NCI-H2227 (cell line): ENCODE data around the gene LMOD3.

Experiments used
- DNase-seq: peaks from one replicate; lab custom pipeline; 2025; ENCODE audit not compliant: unreplicated experiment; lab: John Stamatoyannopoulos, UW

LMOD3 gene

DNA sequence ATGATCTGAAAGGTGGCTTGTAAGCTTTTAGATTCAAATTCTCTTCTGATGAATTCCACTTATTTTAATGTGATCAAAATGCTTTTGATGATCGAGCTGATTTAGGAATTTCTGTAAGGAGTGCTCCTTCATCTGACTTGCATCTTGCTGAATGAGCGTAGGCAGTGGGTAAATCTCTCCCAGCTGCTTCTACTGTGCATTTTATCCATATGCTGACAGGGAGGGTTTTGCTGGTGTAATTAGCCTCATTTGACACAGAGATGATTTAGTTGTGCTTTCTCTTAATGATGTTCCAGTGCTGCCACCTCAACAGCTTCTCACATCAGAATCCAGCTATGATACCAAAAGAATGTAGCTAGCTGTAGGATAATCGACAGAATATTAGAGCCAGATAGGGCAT lies 3.8 kb upstream of the LMOD3 start:
- no peak for DNase-seq

DNA sequence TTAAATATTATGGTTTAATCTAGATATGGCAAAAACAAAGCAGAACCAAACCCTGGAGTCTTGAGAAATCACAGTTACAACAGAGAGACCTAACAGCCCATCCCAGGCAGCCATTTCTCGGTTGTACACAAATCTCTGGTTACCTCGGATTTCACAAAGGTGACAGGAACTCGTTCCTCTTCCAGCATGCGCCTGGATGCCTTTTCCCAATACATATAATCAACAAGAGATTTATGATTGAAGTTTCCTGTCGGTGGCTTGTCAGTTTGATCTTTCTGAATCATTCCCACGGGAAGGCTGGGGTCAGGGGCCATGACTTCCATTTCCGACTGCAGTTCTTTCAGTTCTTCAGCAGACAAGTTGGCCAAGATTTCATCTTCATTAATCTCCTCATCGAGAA lies 445 bp downstream of the LMOD3 start:
- no peak for DNase-seq

DNA sequence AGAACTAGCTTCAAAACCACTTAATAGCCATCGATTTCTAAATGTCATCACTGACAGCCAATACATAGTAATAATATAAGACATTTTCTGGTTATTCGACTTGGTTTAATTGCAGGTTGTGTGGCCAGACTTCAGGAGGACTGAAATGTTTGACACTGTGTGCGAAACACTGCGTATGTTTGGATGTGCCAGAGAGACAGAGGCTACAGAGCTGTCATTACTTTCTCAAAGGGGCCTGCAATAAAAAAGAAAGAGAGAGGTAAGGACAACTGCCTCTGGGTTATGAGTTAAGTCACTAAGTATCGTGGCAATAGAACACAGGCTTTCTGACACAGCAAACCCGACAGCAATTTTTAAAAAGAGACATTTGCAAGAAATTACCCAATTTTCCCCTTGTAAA lies 882 bp downstream of the LMOD3 start:
- DNase-seq, result no peak

DNA sequence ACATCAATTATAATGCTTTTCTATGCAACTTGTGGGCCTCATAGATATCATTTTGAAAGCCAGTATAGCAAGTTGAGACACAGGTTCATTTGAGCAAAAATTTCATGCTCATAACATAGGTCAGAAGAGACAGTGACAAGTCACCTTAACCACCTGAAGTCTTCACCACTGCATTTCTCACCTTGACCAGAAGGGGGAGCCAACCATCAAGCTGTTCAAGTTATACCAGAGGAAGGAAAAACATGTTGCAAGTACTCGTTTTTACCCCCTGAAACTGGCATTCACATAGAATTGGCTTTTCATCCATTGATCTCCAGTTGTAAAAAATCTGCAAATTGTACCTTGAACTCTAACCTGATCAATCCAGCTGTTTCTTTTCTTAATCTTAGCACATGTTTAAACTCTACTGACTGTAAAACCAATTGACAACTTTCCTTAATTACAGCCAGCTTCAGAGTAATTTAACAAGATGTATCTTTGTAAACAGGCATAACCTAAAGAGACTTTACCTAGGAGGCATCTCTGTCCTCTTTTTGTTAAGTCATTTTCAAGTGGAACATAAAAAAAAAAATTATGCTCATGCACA lies 1.4 kb downstream of the LMOD3 start:
- DNase-seq, result peak; percentile 63

DNA sequence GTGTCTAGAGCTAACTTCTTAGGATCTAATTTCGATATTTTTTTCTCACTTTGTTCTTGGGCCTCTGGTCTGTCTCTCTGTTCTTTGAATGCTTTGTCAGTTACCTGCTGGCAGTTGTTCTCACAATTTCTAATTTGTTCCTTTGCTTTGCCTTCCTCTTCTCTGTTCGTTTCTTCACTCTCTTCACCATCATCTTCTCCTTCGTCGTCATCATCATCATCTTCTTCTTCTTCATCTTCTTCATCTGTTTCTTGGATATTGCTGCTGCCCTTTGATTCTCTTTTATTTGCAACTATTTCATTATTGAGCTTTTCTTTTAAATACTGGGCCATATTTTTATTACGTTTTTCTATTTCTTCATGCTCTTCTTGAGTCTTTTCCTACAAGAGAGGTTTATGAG lies 2.7 kb downstream of the LMOD3 start:
- DNase-seq, result no peak

DNA sequence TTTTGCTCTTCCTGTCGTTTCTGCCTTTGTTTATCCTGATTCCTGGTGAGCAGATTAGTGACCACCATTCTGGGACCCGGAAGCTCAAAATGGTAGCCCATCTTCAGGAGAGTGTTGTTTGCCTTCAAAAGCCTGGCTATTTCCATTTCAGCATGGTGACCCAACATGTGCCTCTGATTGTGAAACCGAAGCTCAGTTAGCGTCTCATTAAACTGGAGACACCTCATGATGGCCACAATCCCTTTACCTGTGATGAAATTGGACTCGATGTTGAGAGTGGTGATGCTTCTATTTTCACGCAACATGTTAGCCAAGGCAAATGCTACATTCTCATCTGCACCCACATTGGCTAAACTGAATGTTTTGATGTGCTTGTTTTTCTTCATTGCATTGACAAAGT lies 3.3 kb downstream of the LMOD3 start:
- no peak for DNase-seq

DNA sequence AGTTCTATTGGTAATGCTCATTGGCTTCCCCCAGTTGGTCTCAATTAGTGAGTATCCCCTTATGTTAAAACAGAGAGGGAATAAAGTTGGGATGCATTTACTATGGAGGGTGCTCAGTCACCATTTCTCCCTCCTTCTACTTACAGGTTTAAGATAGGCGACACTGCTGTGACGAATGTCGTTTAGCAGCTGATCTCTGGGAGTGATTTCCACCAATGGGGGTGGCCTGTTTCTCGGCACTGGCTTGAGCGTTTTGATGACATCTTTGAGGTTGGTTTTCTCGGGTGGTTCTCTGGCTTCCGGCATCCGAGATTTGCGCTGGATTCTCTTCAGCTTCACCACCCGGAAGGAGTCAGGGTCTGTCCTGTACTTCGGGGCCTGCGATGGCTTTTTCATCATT lies 3.8 kb downstream of the LMOD3 start:
- DNase-seq, result no peak

DNA sequence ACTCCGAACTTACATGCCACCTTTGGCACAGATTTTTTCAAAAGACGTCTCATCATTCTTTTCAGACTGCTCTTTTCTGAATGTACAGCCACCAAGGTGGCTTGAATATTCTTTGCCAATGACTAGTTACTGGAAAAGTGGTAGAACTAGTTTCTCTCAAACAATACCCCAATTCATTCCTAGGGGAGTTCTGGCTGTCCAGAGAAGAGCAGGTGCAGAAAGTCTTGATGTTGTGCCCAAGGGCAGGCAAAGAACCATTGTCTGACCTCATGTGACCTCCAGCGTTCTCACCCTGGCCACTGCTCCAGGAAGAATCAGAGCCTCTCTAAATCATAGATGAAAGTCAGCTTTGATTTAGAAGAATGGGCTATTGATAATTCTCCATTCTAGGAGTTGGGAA lies 5.5 kb downstream of the LMOD3 start:
- no peak for DNase-seq

DNA sequence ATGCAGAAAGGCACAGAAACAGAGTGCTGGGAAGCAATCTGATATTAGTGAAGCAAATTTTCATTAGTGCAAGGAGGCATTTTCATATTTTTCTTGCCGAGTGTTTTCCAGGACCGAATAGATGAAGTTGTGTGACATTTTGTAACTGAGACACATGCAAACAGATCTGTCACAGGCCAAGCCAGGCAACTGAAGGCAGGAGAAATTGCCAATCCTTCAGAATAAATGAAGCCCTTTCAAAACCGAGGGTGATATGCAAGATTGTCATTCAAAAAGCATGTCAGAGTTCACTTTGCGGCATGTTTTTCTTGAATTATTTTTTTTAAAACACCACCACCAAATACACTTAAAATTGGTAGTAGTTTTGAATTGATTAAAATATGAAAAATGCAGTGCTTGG lies 6.2 kb downstream of the LMOD3 start:
- DNase-seq, result no peak

DNA sequence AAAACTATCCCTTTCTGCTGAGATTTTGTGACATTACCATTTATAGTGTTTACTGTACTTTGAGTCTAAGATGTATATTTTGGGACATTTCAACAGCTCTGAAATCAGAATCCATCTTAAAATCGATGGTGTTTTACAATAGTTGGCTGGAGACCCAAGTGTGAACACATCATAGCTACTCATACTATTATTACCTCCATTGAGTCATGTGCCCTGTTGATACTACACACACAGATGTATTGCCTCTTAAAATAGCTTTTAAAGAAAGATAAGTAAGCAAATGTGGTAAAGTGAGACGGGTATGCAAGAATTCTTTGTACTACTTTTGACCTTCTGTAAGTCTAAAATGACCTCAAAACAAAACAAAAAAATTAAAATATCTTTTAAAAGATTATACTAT lies 6.7 kb downstream of the LMOD3 start:
- DNase-seq, result no peak

DNA sequence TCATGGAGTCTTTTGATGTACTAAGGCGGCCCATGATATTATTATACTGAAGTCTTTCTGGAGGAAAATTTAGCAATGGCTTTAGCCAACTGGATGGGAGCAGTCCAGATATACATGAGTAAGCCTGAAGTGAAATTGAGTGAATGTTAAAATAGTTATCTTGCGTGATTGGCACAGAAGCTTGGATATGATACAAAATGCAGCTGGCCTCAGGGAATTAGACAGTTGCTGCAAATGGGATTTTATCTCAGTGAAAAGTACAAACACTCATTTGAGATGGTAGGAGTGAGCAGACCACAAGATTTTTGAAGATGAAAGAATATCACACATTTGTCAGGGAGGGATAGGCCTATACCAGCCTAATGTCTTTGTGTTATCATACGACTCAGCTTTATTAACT lies 8.9 kb downstream of the LMOD3 start:
- DNase-seq, result no peak

DNA sequence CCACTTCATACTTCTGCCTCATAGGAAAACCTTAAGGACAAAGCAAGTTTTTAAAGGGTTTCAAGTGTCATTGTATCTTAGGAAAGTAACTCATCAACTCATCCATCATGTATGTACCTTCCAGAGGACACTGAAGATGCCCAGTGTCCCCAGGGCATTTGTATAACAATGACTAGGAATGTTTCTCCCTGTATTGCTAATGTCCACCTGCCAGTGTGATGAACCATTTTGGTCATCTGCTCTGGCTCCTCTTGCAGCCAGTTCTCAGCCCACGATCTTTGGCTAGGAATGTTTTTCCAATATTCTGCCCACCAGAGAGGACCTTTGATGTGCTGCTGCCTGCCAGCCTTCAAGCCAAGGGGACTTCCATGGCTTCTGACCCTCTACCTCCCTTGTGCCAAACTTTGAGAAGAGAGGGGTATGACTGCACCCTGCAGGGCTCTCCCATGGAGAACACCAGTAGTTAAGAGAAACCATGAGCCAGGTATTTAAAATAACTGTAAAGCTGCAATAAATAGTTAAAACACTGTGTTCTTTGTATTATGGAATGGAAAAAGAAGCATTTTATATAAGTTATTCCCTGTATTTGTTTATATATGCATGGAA lies 11.4 kb downstream of the LMOD3 start:
- DNase-seq, result no peak

DNA sequence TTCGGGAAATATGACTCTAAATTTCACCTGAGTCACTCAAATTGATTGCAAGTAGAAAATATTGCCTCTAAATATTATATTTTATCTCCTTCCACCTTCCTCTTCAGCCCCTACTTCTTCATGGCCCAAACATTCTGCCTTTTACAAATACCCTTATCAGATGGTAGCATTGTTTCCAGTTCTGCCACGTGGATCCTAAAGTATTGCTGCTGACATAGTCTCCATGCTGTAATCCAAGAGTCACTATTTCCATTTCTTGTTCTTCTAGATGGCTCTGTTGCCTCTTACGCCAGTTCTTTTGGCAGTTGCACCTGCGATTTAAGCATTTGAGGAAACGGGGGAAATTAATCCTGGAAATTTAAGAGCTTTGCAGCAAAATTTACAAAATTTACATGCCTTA lies 13.6 kb downstream of the LMOD3 start:
- DNase-seq, result no peak

DNA sequence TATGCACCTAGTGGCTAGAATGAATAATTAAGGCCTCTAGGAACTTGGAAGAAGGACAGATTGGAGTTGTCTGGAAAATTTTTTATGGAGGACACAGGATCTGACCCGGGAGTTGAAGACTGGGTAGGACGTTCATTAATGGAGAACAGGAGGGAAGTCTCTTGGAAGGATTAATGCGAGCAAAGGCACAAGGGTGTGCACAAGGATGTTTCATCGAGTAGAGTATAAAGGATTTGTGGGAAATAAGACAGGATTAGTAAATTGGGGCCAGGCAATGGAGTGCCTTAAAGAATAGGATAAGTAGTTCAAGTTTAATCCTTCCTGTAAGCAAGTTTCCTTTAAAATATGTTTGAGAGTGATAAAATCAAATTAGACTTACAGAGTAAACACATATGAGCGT lies 14.6 kb downstream of the LMOD3 start:
- DNase-seq, result no peak

DNA sequence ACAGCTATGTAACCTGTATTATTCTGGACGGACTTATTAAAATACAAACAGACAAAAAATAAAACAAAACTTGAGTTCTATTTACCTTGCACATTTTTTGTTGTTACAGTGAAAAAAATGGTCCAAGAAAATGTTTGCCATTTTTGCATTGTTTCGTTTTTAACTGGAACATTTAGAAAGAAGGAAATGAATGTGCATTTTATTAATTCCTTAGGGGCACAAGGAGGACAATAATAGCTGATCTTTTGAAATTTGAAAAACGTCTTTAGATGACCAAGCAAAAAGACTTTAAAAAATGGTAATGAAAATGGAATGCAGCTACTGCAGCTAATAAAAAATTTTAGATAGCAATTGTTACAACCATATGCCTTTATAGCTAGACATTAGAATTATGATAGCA lies 17.1 kb downstream of the LMOD3 start:
- DNase-seq, result no peak

DNA sequence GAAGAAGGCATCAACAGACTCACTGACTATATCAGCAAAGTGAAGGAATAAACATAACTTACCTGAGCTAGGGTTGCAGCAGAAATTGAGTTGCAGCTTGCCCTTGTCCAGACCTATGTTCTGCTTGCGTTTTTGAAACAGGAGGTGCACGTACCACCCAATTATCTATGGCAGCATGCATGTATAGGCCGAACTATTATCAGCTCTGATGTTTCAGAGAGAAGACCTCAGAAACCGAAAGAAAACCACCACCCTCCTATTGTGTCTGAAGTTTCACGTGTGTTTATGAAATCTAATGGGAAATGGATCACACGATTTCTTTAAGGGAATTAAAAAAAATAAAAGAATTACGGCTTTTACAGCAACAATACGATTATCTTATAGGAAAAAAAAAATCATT lies 17.8 kb downstream of the LMOD3 start:
- no peak for DNase-seq

DNA sequence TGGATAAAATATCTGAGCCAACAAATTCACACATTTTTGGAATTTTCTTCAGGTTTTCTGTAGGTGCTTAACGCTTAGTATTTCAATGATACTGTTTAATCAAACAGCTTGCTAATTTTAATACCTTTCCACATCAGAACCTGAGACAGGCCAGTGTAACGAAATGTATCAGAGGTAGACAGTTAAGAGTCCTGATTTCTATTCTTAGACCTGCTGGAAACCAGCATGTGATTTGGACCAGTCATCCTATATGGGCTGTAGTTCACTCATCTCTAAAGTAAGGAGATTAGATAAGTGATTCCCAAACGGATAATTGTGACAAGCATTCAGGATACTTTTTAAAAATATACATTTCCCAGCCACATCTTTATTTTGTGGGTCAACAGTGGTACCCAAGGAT lies 19.3 kb downstream of the LMOD3 start:
- no peak for DNase-seq

DNA sequence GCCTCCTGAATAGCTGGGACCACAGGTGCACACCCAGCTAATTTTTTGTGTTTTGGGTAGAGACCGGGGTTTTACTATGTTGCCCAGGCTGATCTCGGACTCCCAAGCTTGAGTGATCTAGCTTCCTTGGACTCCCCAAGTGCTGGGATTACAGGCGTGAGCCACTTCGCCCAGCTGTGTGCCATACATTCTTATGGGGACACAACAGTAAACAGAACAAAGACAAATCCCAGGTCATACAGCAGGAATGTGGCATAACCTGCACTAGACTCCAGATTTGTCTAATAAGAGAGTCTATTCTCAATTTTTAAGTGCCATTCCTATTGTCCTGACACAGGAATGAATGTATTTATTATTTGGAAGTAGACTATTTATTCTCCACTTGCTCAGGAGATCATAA lies 20.0 kb downstream of the LMOD3 start:
- no peak for DNase-seq

DNA sequence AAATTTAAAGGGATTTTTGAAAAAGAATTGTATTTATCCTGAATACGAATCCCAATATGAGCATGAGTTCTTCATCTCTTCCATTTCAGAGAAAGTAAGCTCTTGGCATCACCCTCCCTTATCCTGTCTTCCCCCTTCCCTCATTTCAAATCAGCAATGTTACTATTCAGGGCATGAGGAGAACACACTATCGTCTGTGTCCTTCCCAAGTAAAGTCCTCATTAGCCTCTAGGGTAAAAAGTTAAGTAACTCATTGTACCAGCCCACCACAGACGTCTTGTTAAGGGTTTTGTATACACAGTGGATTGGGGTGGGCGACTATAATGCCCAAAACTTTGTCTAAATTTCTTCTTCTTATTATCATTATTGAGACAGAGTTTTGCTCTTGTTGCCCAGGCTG lies 22.8 kb downstream of the LMOD3 start:
- no peak for DNase-seq

DNA sequence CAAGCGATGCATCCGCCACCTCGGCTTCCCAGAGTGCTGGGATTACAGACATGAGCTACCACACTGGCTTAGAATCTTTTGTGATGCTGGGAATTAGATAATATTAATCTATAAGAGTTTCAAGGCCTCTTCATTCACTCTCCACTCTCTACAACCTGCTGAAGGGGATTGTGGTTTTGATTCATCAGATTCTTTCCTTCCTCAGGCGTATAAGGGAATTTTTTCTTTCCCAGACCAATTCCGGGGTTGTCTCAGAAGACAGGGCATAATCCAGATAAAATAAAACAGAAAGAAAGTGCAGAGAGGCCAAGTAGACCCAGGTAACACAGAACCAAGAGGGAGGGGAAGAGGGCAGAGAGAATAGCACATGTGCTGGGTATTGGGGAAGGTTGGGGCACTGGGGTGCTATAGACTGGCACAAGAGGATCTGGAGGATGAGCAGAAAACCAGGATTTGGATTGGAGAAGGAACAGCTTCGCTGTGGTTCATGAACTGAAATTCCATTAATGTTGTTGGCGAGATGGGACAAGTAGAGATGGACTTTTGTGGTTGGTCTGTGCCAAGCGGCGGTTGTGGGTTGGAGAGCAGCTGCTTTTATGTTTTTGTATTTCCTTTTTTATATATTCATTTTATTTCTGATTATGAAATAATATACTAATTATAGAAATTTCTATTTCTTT lies 24.8 kb downstream of the LMOD3 start:
- DNase-seq, result no peak

DNA sequence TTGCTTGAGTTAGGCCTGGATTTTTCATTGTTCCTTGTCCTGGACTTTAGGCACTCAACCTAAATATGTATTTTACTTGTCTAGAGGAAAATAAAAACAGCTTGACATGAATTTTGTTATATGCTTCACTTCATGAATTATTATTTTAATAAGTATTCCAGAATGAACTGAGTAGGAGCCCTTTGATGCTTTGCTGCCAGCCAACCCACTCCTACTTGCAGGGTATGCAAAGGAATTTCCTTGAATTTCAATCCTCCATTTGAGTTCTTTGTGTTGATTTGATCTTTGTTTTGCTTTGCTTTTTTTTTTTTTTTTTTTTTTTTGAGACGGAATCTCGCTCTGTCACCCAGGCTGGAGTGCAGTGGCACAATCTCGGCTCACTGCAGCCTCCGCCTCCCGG lies 26.1 kb downstream of the LMOD3 start:
- DNase-seq, result no peak

DNA sequence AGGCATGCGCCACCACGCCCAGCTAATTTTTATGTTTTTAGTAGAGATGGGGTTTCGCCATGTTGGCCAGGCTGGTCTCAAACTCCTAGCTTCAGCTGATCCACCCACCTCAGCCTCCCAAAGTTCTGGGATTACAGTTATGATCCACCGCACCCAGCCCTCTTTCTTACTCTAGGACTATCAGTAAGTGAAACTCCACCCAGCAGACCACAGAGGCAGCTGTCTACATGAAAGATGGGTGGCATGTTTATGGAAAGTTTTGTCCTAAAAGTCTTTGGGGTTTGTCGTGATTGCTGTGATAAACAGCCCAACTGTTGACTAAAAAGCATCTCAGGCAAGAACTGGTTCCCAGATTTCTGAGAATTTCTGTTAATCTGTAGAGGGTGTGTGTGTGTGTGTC lies 26.8 kb downstream of the LMOD3 start:
- DNase-seq, result no peak
